AG08396 (cell line): ENCODE data around the gene TOP3B.
"Not testable (repeated sequence)": the region's sequence is repeated elsewhere in the genome, so short reads cannot be mapped to it uniquely, and the experiment has no call there.

ENCODE experiments used
- DNase-seq: peaks from one replicate; pipeline ENCODE4 v3.0.0; 2012; ENCODE audit warnings: low spot score, mixed read lengths

TOP3B gene

DNA sequence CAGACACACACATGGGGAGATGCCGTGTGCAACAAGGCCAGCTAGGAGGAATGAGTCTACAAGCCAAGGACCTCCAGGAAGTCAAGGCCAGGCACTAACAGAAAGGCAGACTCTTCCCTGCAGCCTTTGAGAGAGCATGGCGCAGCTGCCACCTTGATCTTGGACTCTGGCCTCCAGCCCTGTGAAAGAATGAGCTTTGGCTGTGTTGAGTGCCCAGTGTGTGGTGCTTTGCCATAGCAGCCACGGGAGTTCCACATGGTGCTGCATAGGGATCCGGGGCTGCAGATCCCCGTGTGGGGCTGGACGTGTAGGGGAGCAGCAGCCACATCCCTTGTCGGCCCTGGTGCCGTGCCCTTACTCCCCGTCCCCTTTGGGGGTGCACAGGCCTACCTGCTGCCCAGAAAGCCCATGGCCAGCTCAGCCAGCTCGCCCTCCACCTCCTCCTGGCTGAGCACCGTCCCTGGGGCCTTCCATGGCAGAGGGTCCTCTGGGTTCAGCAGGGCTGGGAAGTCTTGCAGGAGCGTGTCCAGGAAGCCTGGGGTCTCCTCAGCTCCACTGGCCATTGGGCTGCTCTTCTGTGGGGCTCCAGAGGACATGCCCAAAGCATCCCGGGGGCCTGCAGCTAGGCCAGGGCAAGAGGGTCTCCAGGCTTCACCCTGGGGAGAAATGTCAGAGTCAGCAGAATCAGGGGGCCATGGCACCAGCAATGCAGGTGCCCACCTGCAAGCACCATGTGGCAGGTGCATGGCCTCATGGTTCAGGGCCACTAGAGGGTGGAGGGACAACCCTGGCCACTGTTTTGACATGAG, 36.9 kb downstream of the TOP3B start:
- DNase-seq = no peak

DNA sequence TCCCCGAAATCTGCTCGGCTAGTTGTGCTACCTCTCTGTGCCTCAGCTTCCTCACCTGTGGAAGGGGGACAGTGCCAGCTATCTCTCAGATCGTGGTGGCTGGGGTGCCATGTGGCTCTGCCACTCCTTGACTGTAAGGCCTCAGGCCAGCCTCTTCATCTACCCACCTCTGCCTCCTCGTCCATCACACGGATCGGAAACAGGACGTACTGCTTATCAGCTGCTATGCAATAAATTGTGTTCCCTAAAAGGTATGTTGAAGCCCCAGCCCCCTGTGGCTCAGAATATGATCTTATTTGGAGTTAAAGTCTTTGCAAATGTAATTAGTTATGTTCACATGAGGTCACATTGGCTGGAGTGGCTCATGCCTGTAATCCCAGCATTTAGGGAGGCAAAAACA, 37.7 kb downstream of the TOP3B start:
- DNase-seq = no peak

DNA sequence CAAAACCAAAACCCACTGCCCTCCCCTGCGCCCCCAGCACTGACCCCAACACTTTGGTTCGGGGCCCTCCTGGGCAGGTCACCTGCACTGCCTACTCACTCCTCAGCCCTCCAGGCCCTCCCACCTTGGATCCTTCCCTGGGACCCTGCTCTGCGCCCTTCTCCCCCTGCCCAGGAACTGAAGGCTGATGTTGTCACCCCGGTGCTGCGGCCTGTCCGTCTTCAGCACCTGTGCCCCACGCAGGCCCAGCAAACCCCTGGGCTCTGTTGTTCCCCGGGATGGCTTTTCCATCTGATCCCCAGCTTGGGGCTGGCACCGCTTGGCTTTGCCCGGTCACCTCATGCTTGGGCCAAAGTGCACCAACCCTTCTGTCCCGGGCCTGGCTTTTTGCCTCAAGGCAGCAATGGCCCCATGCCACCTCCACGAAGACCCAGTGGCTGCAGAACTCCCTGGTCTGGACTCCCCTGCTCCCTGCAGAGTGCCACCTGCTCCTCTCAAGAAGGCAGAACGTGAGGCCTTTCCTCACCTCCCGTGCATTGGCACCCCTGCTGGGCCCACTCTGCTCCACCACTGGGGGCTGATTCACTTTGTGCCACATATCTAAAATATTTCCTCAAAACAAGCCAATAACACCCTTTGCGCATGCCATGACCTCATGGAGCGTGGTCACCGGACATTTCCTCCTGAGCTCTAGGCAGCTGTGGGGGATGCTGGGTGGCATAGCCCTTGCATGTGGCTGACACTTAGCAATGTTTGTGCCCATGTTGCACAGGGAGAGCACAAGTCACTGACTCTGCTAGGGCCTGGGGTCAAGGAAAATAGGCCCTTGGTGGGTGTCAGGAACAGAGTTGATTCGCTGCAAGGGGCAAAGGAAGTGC, 38.8 kb downstream of the TOP3B start:
- DNase-seq = no peak

DNA sequence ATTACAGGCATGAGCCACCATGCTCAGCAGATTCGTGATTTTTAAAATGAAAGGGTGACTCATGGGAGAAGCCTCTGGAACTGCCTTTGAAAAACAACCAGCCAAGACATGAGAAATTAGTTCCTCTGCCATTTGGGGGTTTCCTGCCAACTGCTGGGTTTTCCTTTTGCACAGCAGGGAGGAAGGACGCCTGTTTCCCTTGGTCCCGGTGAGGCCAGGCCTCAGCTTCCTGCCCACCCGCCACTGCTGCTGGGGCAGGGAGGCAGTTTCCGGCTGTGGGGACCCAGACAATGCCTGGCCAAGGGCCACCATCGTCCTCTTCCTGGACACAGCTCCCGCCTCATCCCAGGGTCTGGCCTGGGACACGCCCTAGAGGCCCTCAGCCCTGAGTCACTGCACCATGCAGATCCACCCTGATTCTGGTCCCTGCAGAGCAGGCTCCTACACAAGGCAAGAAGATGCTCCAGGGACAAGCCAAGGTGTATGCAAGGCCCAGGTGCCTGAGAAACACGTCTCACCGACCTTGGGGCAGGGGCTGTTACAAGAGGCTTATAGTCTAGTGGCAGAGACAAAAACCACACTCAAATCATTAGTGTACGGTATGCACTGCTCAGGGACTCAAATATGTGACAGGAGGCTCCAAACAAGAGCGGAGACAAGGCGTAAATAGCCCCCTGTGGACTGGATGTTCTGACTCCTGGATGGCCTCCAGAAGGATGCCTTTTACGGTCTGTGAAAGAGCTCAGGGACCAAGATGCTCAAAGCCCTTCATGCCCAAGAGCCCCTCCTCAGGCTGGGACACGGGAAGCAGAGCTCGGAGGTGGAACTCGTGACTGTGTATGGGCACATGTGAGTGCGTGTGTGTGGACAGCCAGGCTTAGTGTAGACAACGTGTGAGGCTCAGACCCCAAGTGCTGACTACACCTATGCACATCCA, 39.9 kb downstream of the TOP3B start:
- peak; percentile 71 for DNase-seq

DNA sequence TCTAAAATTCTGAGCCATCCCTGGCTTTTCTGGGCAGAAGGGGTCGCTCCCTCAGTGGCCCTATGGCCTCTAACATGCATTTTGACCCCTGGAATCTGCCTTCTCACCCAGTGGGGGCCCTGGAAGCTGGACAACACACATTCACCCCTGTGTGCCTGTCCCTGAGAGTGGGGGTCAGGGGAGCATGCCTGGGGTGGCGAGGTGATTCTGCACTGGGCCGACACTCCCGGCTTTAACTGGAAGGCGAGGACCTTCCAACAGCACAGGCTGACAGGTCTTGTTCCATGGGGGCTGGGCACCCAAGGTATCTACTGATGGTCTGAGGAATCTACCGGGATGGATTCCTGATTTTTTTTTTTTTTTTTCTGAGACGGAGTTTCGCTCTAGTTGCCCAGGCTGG, 40.7 kb downstream of the TOP3B start:
- no peak for DNase-seq

DNA sequence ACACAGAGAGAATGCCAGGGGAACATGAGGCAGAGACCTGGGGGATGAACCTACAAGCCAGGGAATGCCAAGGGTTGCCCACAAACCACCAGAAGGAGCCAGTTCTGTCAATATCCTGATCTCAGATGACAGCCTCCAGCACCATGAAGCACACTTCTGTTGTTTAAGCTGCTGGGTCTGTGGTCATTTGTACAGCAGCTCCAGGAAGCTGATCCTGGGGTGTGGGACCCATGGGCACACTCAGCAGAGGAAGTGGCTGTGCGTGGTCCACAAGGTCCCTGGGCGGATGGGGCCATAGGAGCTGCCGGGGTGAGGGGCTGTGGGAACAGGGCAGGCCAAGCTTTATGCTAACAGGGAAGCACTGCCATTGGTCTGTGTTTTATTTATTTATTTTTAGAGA, 42.1 kb downstream of the TOP3B start:
- DNase-seq = no peak

DNA sequence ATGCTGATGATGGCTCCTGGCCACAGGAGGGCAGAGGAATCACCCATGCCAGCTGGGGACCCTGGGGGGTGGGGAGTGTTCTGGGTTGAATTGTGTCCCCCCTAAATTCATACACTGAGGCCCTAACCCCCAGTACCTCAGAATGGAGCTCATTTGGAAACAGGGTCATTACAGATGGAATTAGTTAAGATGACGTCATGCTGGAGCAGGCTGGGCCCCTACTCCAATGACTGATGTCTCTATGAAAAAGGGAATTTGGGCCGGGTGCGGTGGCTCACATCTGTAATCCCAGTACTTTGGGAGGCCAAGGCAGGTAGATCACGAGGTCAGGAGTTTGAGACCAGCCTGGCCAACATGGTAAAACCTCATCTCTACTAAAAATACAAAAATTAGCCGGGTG, 42.7 kb downstream of the TOP3B start:
- not testable (repeated sequence) for DNase-seq

DNA sequence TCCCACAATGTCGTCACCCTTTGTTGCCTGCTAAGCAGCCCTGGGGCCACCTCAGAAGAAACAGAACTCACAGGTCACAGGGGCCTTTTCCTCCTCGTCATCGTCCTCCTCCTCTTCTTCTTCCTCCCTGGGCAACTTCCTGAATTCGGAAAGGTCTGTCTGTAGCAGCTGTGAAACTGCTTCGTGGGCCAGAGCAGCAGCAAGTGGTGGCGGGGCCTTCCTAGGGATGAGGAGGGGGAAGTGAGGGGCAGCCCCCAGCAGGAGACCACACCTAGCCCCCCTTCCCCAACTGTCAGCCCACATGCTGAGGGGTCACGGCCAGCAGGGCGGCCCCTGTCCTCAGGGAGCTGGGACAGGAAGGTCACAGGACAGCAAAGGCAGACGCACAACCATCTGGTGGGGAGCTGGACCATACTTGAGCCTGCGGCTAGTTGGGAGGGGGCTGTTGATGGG, 43.1 kb downstream of the TOP3B start:
- DNase-seq = no peak

DNA sequence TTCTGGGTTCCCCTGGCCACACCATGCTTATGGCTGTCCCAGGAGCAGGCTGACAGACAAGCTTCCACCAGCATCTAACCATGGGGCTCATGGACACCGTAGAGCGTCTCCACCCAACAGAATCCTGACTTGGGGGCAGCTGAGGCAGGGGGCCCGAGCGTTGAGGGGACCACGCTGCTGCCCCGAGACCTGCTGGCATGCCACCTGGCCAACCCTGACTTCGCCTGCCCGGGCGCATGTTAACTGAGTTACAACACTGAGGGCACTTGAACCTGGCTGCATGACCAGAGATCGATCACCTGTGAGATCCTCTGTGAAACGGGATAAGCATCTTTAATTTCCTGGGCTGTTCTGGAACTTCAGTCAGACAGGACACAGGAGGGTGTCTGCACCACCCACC, 43.7 kb downstream of the TOP3B start:
- DNase-seq = no peak

DNA sequence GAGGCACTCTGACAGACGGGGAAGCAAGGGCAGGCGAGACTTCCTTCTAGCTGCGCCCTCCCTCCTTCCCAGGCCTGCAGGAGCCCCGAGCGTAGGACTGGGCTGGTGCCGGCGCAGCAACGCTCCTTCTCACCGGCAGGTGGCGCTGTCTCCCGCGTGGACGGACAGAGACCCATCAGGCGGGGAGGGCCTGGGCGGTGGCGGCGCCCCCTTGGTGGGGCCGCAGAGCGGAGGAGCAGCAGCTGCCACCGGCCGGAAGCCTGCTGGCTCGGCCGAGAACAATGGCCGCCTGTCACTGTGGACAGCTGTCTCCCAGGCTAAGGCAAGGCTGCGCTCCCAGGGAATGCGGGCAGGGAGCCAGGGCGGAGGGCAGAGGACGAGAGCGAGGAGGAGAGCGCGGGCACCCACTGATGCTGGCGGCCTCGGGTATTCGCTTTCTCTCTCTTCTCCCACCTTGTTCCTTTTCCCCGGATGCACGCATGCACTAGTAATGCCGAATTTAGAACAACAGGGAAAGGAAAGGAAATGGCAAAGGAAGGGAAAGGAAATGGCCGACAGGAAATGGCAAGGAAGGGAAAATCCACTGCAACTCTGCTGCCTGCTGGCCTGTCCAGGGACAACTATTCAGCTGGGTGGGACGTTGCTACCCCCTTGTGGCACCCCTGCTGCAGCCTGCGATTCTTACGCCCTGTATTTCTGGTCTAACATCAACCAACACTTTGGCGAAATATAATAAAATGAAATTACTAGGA, 44.3 kb downstream of the TOP3B start:
- DNase-seq = peak; percentile 83

DNA sequence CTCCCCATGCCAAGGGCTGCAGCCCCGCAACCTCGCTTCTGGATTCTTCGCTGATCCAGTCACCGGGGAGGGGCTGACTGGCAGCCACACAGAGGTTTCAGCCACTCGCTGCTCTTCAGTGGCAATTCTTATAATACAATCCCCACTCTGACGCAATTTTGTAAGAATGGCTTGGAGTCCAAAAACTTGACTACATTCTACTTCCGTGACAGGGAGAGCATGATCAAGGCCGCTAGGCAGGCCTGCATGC, 44.8 kb downstream of the TOP3B start:
- DNase-seq = peak; percentile 91

DNA sequence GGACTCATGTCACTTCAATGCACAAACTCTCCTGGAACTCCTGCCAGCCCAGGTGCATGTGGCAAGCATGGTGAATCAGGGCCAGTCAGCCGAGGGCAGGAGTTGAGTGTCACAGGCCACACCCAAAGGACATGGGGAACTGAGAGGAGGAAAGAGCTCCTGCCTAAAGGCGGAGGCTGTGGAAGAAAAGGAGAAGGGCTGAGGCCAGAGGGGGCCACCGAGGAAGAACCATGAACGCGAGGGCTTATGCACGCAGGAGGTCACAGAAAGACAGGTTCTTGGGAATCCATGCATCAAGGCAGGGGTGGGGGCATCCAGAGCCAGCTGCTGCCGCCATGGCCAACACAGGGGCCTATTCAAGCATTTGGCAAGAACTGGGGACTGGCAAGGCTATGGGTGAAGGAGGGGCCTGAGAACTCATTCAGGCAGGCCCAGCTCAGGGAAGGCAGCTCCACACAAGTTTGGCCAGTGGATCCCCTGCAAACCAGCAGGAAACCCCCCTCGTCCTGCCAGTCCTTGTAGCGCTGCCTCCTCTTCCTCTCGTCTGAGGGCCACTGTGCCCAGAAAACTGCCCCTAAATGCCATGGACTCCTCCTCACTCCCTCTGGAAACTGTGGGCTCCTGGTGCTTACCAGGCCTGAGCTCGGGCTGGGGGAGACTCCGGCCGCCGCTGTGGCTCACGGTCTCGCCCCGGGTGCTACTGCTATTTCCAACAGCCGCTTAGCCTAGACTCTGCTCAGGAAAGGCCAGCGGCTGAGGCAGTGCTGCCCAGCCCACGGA, 45.4 kb downstream of the TOP3B start:
- no peak for DNase-seq

DNA sequence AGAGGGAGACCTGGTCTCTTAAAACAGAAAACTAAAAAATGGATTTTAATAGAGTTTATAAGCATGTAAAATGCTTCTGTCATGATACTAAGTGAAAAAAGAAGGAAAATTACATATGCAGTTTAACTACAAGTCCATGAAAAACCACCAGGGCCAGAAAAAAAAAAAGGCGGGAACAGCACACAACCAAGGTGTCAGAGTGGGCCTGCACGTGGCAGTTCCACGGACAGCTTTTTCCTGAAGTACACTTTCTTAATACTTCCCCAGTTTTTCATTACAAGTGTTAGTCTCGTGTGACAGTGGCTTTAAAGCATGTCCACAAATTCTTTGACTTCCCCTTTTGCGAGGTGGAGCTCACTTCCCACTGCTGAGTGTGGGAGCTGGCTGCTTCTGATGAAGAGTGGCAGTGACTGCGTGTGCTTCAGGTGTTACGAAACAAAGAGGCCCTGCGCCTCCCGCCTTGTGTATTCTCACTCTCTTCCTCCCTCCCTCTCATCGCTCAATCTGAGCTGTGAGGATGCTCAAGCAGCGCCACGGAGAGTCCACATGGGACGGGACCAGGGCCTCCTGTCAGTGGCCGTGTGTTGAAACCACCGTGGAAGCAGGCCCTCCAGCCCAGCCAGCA, 46.3 kb downstream of the TOP3B start:
- DNase-seq = no peak

DNA sequence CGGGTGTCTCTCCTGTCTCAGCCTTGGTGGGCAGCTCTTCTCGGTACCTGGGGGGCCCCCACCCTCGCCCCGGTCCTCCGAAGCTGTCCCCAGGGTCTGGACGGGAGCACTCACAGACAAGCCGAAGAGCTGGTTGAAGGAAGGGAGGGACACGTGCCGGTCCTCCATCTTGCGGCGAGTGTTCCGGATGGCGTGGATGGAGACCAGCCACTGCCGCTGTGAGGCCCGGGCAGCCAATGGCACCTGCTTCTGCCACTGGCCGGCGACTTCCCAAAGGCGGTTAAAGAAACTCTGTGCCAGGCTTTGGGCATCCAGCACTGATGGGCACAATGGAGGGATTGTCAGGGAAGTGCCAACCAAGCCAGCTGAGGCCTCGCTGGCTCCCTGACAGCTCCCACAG, 48.7 kb downstream of the TOP3B start:
- DNase-seq = no peak

DNA sequence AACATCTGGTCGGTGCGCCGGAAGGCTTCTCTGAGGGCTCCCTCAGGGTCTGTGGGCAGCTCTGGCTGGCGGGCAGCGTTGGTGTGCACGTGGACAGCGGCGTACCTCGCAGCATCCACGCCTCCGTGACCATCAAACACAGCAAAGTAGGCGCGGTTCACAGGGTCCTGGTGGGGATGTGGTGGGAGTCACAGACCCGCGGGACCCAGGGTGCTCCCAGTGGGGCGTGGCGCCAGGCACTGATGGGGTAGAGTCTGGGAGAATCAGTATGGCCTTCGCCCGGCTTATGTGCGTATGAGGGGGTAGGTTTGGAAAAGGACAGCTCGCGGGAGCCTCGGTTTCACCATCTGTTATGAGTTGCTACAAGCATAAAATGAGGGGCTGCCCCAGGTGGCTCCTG, 49.2 kb downstream of the TOP3B start:
- no peak for DNase-seq

DNA sequence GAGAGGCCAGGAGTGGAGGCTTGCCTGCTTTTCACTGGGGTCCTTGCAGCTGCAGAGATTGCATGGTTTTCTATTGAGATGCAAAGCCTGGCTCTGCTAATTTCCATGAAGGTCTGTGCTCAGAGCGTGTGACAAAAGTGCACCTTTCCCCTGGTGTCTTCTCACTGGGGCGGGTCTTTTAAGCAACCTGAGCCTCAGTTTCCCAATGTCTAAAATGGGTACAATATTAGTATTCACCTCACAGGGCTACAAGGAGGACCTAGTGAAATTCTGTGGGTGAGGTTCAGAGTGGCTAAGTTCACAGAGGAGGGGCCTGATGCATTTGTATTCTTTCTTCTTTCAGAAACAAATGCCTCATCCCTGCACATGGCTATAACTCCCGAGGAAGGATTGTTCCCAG, 50.2 kb downstream of the TOP3B start:
- no peak for DNase-seq

DNA sequence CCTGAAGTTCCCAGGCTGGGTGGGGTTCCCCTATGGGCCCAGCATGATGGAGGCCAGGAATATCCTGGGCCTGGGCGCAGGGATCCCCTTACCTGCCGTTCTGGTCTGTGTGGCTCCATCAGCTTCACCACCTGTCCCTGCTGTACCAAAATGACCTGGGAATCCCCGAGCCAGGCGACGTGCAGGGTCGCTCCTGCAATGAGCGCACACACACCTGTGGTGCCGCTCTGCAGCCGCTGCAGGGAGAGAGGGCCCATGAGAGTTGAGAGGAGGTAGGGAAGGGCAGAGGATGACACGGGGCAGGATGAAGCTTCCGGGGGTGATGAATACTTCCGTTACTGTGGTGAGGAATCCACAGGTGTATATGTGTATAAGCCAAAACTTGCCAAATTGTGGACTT, 51.5 kb downstream of the TOP3B start:
- DNase-seq = no peak

DNA sequence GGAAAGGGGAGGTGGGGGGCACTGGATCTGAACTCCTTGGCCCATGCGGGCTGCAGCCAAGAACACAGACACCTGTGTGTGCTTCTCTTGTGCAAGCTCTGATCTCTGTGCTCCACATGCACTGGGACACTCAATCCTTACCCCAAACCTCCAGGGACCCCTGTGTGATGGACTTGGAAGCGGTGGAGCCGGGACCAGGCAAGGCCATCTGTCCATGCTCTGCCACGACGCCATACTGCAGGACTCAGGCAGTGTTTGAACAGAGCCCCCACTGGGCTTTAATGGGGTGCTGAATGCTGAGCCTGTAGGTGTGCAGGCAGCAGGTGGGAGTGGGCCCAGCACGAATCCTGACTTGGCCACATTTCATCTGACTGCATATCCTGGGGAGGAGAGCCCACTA, 53.3 kb downstream of the TOP3B start:
- no peak for DNase-seq

DNA sequence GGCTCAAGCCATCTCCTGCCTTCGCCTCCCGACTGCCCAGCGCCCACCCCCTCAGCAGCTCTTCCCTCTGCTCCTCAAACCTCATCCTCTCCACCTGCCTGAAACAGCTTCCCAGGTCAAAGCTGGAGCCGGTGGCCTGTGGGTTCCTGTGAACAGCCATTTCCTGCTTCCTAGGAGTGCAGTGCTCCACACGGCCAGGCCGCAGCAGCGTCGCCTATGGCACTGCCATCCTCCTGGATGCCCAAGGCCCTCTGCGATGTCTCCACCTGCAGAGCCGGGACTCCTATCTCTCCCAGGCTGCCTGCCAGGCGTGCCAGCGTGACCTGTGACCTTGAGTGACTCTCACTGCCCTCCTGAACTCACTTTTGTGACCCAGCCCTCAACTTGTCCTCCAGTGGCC, 54.5 kb downstream of the TOP3B start:
- DNase-seq = no peak

DNA sequence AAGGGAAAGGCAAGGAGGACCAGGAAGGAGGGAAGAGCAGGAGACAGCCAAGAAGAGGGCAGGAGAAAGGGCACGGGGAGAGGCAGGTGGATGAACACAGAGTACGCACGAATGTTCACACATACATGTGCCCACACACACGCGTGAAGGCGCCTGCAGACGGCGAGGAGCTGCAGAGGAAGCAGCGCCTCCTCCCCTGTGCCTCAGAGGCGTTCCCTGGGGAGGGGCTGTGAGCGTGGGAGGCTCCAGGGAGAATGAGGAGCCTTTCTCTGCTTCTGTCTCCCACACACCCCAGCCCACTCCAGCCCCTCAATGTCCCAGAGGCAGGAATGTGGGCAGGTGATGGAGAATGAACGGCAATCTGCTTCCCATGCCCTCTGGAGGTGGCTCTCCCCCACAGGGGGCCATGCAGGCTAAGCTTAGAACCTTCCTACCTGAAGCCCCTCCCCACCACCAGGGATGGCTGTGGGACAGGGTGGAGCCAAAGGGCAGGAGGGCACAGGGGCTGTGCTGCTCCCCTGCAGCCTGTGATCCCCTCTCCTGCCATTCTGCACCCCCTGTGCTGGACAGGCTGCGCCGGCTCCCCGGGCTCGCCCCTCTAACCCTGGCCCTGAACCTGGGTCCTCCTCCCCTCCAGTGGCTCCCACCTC, 55.3 kb downstream of the TOP3B start:
- no peak for DNase-seq
